Measurements from ENCODE around the gene IQGAP3.

The IQGAP3 gene

GRCh38 chr1:156579472-156579871, 7.1 kb upstream of the IQGAP3 start, which contains the start of gene TTC24:
TSS of gene TTC24 (plus strand) at chr1:156579723. CDS start at chr1:156581365, 1,642 bp downstream.
- no peak for DNase-seq (ENCODE audit: low read depth)
- no peak within 1 kb of the TSS for H3K4me3 ChIP-seq (ENCODE audit: low read depth, low read length)
- TF ChIP-seq CTCF (IDR thresholded peaks at IDR 0.05; ENCODE audit: low read depth, low read length, missing control alignments), result no peak

GRCh38 chr1:156578055-156578454, 5.7 kb upstream of the IQGAP3 start:
- no peak for TF ChIP-seq CTCF (IDR thresholded peaks at IDR 0.05; ENCODE audit: low read depth, low read length, missing control alignments)
- no peak for DNase-seq (ENCODE audit: low read depth)
- H3K4me3 ChIP-seq (ENCODE audit: low read depth, low read length), result no peak overlapping the region

- H3K4me3 ChIP-seq (ENCODE audit: low read depth, low read length), result no peak overlapping the region
- DNase-seq (ENCODE audit: low read depth), result no peak
- no peak for TF ChIP-seq CTCF (IDR thresholded peaks at IDR 0.05; ENCODE audit: low read depth, low read length, missing control alignments)
Observed at GRCh38 chr1:156577550-156577949, 5.2 kb upstream of the IQGAP3 start.

GRCh38 chr1:156574039-156574633, 1.8 kb upstream of the IQGAP3 start:
- TF ChIP-seq CTCF (IDR thresholded peaks at IDR 0.05; ENCODE audit: low read depth, low read length, missing control alignments), result no peak
- no peak for DNase-seq (ENCODE audit: low read depth)
- no peak overlapping the region for H3K4me3 ChIP-seq (ENCODE audit: low read depth, low read length)

GRCh38 chr1:156572663-156573018, 276 bp upstream of the IQGAP3 start:
- no peak for TF ChIP-seq CTCF (IDR thresholded peaks at IDR 0.05; ENCODE audit: low read depth, low read length, missing control alignments)
- peak overlapping the region; percentile 83 for H3K4me3 ChIP-seq (ENCODE audit: low read depth, low read length)
- DNase-seq (ENCODE audit: low read depth), result no peak

- H3K4me3 ChIP-seq (ENCODE audit: low read depth, low read length), result peak overlapping the region; percentile 83
- DNase-seq (ENCODE audit: low read depth), result no peak
- no peak for TF ChIP-seq CTCF (IDR thresholded peaks at IDR 0.05; ENCODE audit: low read depth, low read length, missing control alignments)
Observed at GRCh38 chr1:156571261-156571852, 1.0 kb downstream of the IQGAP3 start.

- H3K4me3 ChIP-seq (ENCODE audit: low read depth, low read length), result no peak overlapping the region
- TF ChIP-seq CTCF (IDR thresholded peaks at IDR 0.05; ENCODE audit: low read depth, low read length, missing control alignments), result no peak
- DNase-seq (ENCODE audit: low read depth), result no peak
Observed at GRCh38 chr1:156566436-156566835, 5.9 kb downstream of the IQGAP3 start.

Data from GM12864 (cell line).